ENCODE data around the gene CHI3L2. TPM values are rescaled to one million over a fixed set of nuclear protein-coding genes. Genes with fewer than 3 reads are reported as not detected.
A peak's percentile ranks its signal among the peaks of the same experiment; 100 is the strongest.

The CHI3L2 gene
- total RNA-seq, 4 donors from 2014 or later, result 0.82 to 2.7 TPM; not detected in 2

- Histone ChIP-seq H3K27me3 (peaks cover 32% of the 10 kb centered on the region), H3K4me1 (peaks cover 0 to 5% (median 0%) of the 10 kb centered on the region in 4 donors), H3K4me3 (no peak overlapping the region), H3K27ac (no peak overlapping the region), H3K9me3 (no peaks in the 10 kb centered on the region), H3K36me3 (no peaks in the 10 kb centered on the region)
- intact Hi-C loops (cut with DNase I; ENCODE audit: low total_unique reads), result no loop called here
- in situ Hi-C loops (cut with MboI; ENCODE audit: low pct_ligation_motif_present in 1 of 4, low pct_unique_long_range_greater_than_20kb in 1 of 4, low sequenced_read_pairs in 3 of 4), result no loop called here
- WGBS, 2 donors (ENCODE audit: low coverage in 1 of 2), result 47 to 65% methylated on average over 4 of the region's 4 CpGs
- TF ChIP-seq POLR2AphosphoS5 (IDR thresholded peaks at IDR 0.05) (no peak), EP300 (IDR thresholded peaks at IDR 0.05; ENCODE audit: low read depth) (no peak), POLR2A (IDR thresholded peaks at IDR 0.05) (no peak)
- TF ChIP-seq, protein P1, sequence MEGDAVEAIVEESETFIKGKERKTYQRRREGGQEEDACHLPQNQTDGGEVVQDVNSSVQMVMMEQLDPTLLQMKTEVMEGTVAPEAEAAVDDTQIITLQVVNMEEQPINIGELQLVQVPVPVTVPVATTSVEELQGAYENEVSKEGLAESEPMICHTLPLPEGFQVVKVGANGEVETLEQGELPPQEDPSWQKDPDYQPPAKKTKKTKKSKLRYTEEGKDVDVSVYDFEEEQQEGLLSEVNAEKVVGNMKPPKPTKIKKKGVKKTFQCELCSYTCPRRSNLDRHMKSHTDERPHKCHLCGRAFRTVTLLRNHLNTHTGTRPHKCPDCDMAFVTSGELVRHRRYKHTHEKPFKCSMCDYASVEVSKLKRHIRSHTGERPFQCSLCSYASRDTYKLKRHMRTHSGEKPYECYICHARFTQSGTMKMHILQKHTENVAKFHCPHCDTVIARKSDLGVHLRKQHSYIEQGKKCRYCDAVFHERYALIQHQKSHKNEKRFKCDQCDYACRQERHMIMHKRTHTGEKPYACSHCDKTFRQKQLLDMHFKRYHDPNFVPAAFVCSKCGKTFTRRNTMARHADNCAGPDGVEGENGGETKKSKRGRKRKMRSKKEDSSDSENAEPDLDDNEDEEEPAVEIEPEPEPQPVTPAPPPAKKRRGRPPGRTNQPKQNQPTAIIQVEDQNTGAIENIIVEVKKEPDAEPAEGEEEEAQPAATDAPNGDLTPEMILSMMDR (IDR thresholded peaks at IDR 0.05), result no peak
- DNase-seq, result no peak
These were observed 47.1 kb downstream of the CHI3L2 start for GRCh38 chr1:111274653-111275052.

DNA sequence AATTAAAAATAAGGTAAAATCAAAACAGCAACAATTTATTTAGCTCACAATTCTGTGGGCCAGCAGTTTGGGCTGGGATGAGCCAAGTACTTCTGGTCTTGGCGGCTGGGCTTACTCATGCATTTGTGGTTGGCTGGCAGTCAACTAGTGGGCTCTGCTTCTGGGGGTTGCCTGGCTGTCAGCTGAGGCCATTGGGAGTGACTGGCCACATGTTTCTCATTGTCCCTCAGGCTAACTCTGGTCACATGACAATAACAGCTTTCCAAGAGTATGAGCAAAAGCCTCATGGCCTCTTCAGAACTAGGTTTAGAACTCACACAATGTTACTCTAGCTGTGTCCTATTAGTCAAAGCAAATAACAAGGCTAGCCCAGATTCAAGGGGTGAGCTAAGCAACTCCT is 47.6 kb downstream of the CHI3L2 start:
- peak; percentile 9 for DNase-seq
- no peak overlapping the region for H3K4me3 ChIP-seq
- H3K27ac ChIP-seq, result no peak overlapping the region
- peaks cover 0 to 5% (median 0%) of the 10 kb centered on the region in 4 donors for H3K4me1 ChIP-seq
- peaks cover 27% of the 10 kb centered on the region for H3K27me3 ChIP-seq
- intact Hi-C loops (cut with DNase I; ENCODE audit: low total_unique reads) (no loop called here), in situ Hi-C loops (cut with MboI; ENCODE audit: low pct_ligation_motif_present in 1 of 4, low pct_unique_long_range_greater_than_20kb in 1 of 4, low sequenced_read_pairs in 3 of 4) (no loop called here)
- no peaks in the 10 kb centered on the region for H3K36me3 ChIP-seq
- TF ChIP-seq, protein P1 (IDR thresholded peaks at IDR 0.05), result no peak
- TF ChIP-seq POLR2A (IDR thresholded peaks at IDR 0.05) (no peak), POLR2AphosphoS5 (IDR thresholded peaks at IDR 0.05) (no peak), EP300 (IDR thresholded peaks at IDR 0.05; ENCODE audit: low read depth) (no peak)
- H3K9me3 ChIP-seq, result no peaks in the 10 kb centered on the region
- 50% methylated on average over 1 of the region's 1 CpG; no CpG with 5 or more reads in 1 of the 2 donors for WGBS, 2 donors (ENCODE audit: low coverage in 1 of 2)

DNA sequence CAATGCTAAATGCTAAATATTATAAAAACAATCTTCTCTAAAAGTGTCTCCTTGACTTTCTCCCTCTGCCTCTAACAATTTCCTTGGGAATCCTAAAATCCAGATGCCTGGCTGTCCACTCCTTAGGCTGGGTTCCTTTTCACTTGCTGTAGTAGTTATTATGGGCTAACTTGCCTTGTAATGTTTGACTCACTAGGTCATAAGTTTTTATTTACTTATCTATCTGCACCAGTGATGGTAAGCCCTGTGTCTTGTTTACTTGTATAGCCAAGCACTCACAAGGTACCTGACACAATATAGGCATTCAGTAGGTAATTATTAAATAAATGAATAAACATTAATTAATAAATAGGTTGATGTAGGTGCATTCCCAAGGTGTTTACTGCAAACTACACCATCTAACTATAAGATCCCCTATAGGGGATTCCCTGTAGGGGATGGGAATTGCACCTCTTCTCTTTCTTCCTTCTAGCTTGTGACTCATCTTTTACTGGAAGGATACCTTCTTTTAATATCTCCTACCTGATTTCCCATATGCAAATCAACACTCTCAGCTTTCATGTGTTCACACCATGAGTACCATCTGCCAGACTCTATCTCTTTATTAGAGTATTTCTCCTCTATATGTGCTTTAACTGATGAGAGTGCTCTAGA is 48.4 kb downstream of the CHI3L2 start:
- Histone ChIP-seq H3K27ac (no peak overlapping the region), H3K4me1 (peaks cover 0 to 5% (median 0%) of the 10 kb centered on the region in 4 donors), H3K9me3 (no peaks in the 10 kb centered on the region), H3K36me3 (no peaks in the 10 kb centered on the region), H3K4me3 (no peak overlapping the region), H3K27me3 (peaks cover 19% of the 10 kb centered on the region)
- no peak for DNase-seq
- in situ Hi-C loops (cut with MboI; ENCODE audit: low pct_ligation_motif_present in 1 of 4, low pct_unique_long_range_greater_than_20kb in 1 of 4, low sequenced_read_pairs in 3 of 4), result no loop called here
- TF ChIP-seq, protein P1 (IDR thresholded peaks at IDR 0.05), result no peak
- no peak for TF ChIP-seq EP300 (IDR thresholded peaks at IDR 0.05; ENCODE audit: low read depth)
- no peak for TF ChIP-seq POLR2AphosphoS5 (IDR thresholded peaks at IDR 0.05)
- no peak for TF ChIP-seq POLR2A (IDR thresholded peaks at IDR 0.05)
- intact Hi-C loops (cut with DNase I; ENCODE audit: low total_unique reads), result no loop called here

GRCh38 chr1:111279144-111279543 is 51.6 kb downstream of the CHI3L2 start:
- in situ Hi-C loops (cut with MboI; ENCODE audit: low pct_ligation_motif_present in 1 of 4, low pct_unique_long_range_greater_than_20kb in 1 of 4, low sequenced_read_pairs in 3 of 4), result no loop called here
- intact Hi-C loops (cut with DNase I; ENCODE audit: low total_unique reads), result no loop called here
- Histone ChIP-seq H3K4me1 (no peaks in the 10 kb centered on the region), H3K27me3 (no peaks in the 10 kb centered on the region), H3K36me3 (no peaks in the 10 kb centered on the region), H3K4me3 (no peak overlapping the region), H3K27ac (no peak overlapping the region), H3K9me3 (no peaks in the 10 kb centered on the region)
- 74 to 80% methylated on average over 4 of the region's 4 CpGs for WGBS, 2 donors (ENCODE audit: low coverage in 1 of 2)
- no peak for DNase-seq
- TF ChIP-seq EP300 (IDR thresholded peaks at IDR 0.05; ENCODE audit: low read depth) (no peak), POLR2AphosphoS5 (IDR thresholded peaks at IDR 0.05) (no peak), POLR2A (IDR thresholded peaks at IDR 0.05) (no peak)
- TF ChIP-seq, protein P1 (IDR thresholded peaks at IDR 0.05), result no peak
